Neuronal stem cell (in vitro differentiated cells): ENCODE results near the gene ZNF497.

Experiments
- DNase-seq: peaks from one replicate; pipeline ENCODE4 v3.0.0-alpha.2; 2013; ENCODE audit warnings: low spot score
- H2AFZ ChIP-seq: one replicate; pipeline ENCODE4 v1.6.1; 2013; ENCODE audit warnings: mild to moderate bottlenecking, low read length, inconsistent platforms
- H2AK5ac ChIP-seq: 2 replicates; pipeline ENCODE4 v1.6.1; 2013; ENCODE audit warnings: low read depth, mild to moderate bottlenecking, inconsistent platforms, low read length, moderate library complexity, mixed read lengths
- H2BK120ac ChIP-seq: 2 replicates; pipeline ENCODE4 v1.6.1; 2013; ENCODE audit warnings: low read depth, mild to moderate bottlenecking, inconsistent platforms, low read length, moderate library complexity, mixed read lengths
- H2BK12ac ChIP-seq: one replicate; pipeline ENCODE4 v1.6.1; 2013; ENCODE audit warnings: low read length, inconsistent platforms
- H2BK15ac ChIP-seq: 2 replicates; pipeline ENCODE4 v1.6.1; 2013; ENCODE audit warnings: mild to moderate bottlenecking, low read length, inconsistent platforms, mixed read lengths
- H2BK5ac ChIP-seq: one replicate; pipeline ENCODE4 v1.6.1; 2013; ENCODE audit warnings: inconsistent platforms, mild to moderate bottlenecking, low read length, moderate library complexity
- H3K14ac ChIP-seq: one replicate; pipeline ENCODE4 v1.6.1; 2013; ENCODE audit warnings: low read length, inconsistent platforms
- H3K18ac ChIP-seq: 2 replicates; pipeline ENCODE4 v1.6.1; 2013; ENCODE audit warnings: low read length, inconsistent platforms
- H3K23ac ChIP-seq: 2 replicates; pipeline ENCODE4 v1.6.1; 2013; ENCODE audit warnings: low read depth, mild to moderate bottlenecking, mixed read lengths, low read length, inconsistent platforms; ENCODE audit not compliant: poor library complexity
- H3K27ac ChIP-seq: replicated peaks from 3 replicates; pipeline ENCODE4 v1.5.1; 2013; ENCODE audit warnings: low read length, inconsistent platforms
- H3K27me3 ChIP-seq, 3 experiments: 2 replicates each; pipeline ENCODE4 v1.6.1; 2013; ENCODE audit warnings: low read length in 3 of 3, mild to moderate bottlenecking in 2 of 3, inconsistent platforms in 1 of 3, low read depth in 1 of 3, mixed read lengths in 1 of 3, moderate library complexity in 1 of 3; ENCODE audit not compliant: control insufficient read depth in 3 of 3, insufficient read depth in 3 of 3
- H3K36me3 ChIP-seq, 2 donors: replicated peaks in 1 of 2; 2 replicates each; pipeline ENCODE4 v1.6.1; 2013; ENCODE audit warnings: low read length in 2 of 2; ENCODE audit not compliant: control insufficient read depth in 2 of 2, insufficient read depth in 2 of 2
- H3K4ac ChIP-seq: 2 replicates; pipeline ENCODE4 v1.6.1; 2013; ENCODE audit warnings: inconsistent platforms, mild to moderate bottlenecking, low read length, moderate library complexity
- H3K4me1 ChIP-seq, 2 donors: 1 replicate in 1 of 2; 2 replicates in 1 of 2; pipeline ENCODE4 v1.6.1; 2013; ENCODE audit warnings: low read length in 2 of 2, low read depth in 1 of 2; ENCODE audit not compliant: control insufficient read depth in 2 of 2, insufficient read depth in 1 of 2
- H3K4me2 ChIP-seq: one replicate; pipeline ENCODE4 v1.6.1; 2013; ENCODE audit warnings: mild to moderate bottlenecking, low read length, inconsistent platforms; ENCODE audit not compliant: insufficient read depth, poor library complexity, severe bottlenecking
- H3K4me3 ChIP-seq, 2 donors: 2 replicates each; pipeline ENCODE4 v1.5.1; 2013; ENCODE audit warnings: low read length in 2 of 2, mild to moderate bottlenecking in 2 of 2, inconsistent platforms in 1 of 2, moderate library complexity in 1 of 2
- H3K79me1 ChIP-seq: one replicate; pipeline ENCODE4 v1.6.1; 2013; ENCODE audit warnings: low read depth, mild to moderate bottlenecking, inconsistent platforms, low read length, moderate library complexity
- H3K9ac ChIP-seq: one replicate; pipeline ENCODE4 v1.6.1; 2013; ENCODE audit warnings: mild to moderate bottlenecking, low read depth, low read length, inconsistent platforms; ENCODE audit not compliant: poor library complexity
- H3K9me3 ChIP-seq, 2 donors: replicated peaks in 1 of 2; 2 replicates each; pipeline versions ENCODE3 to v1.6.1; 2013; ENCODE audit warnings: low read length in 2 of 2, mild to moderate bottlenecking in 2 of 2, inconsistent platforms in 1 of 2, low read depth in 1 of 2, mixed read lengths in 1 of 2, moderate library complexity in 1 of 2; ENCODE audit not compliant: control insufficient read depth in 2 of 2, insufficient read depth in 1 of 2
- H4K8ac ChIP-seq: one replicate; pipeline ENCODE4 v1.6.1; 2013; ENCODE audit warnings: low read depth, mild to moderate bottlenecking, inconsistent platforms, low read length, moderate library complexity
- H4K91ac ChIP-seq: one replicate; pipeline ENCODE4 v1.6.1; 2013; ENCODE audit warnings: low read length, low read depth, mild to moderate bottlenecking, inconsistent platforms; ENCODE audit not compliant: poor library complexity
- WGBS, 2 donors: extraction: QIAGEN DNeasy Blood & Tissue Kit; methylation state at CpG; one replicate each; pipeline ENCODE4 v1.1.7; 2013; ENCODE audit warnings: missing lambda C conversion rate in 2 of 2, mixed read lengths in 1 of 2; ENCODE audit not compliant: insufficient read length in 2 of 2, insufficient replicate concordance in 1 of 2; ENCODE audit errors: extremely low coverage in 2 of 2; 5-methylcytosine and 5-hydroxymethylcytosine counted together

The ZNF497 gene

GRCh38 chr19:58336820-58337219 is 25.7 kb downstream of the ZNF497 start:
- Histone ChIP-seq H2AK5ac (no peak overlapping the region), H3K27me3 (no peaks in the 10 kb centered on the region), H3K79me1 (no peaks in the 10 kb centered on the region), H2BK120ac (no peak overlapping the region), H4K8ac (no peak overlapping the region), H3K18ac (no peak overlapping the region), H3K9me3 (peaks cover 3 to 7% of the 10 kb centered on the region in 2 donors), H3K27ac (no peak overlapping the region), H2AFZ (no peak overlapping the region), H3K4me2 (no peak overlapping the region), H2BK5ac (no peak overlapping the region), H2BK12ac (no peak overlapping the region), H3K23ac (no peak overlapping the region), H3K14ac (no peak overlapping the region), H4K91ac (no peak overlapping the region), H3K4me1 (no peaks in the 10 kb centered on the region), H3K4ac (no peak overlapping the region), H3K4me3 (no peak overlapping the region), H3K36me3 (peaks cover 22 to 65% of the 10 kb centered on the region in 2 donors), H3K9ac (peak overlapping the region; percentile 57), H2BK15ac (no peak overlapping the region)
- DNase-seq = no peak
- no CpG with 5 or more reads among the region's 4 CpGs for WGBS, 2 donors

DNA sequence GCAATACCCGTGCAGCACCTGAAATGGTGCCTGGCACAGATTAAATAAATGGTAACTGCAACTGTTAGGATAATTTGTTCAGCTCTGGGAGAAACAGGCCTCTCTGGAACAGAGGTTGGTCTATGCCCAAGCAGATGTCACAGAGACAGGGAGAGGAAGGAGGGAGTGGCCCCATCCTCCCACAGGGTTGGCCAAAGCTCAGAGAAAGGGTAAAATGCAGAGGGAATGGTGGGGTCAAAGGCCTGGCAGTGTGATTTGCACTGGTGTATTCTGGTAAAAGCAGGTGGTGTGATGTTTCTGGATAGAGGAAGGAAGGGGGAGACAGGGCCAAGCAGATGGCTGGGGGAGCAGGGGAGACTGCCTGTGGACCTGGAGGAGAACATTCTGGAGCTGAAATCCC is 26.3 kb downstream of the ZNF497 start:
- Histone ChIP-seq H3K4me2 (no peak overlapping the region), H3K27ac (no peak overlapping the region), H4K8ac (no peak overlapping the region), H2BK120ac (no peak overlapping the region), H3K4ac (no peak overlapping the region), H2BK5ac (no peak overlapping the region), H3K36me3 (peaks cover 22 to 61% of the 10 kb centered on the region in 2 donors), H2BK15ac (no peak overlapping the region), H3K4me3 (no peak overlapping the region), H2BK12ac (no peak overlapping the region), H2AK5ac (no peak overlapping the region), H3K4me1 (no peaks in the 10 kb centered on the region), H3K79me1 (no peaks in the 10 kb centered on the region), H3K23ac (no peak overlapping the region), H3K18ac (no peak overlapping the region), H3K14ac (no peak overlapping the region), H3K27me3 (no peaks in the 10 kb centered on the region), H4K91ac (no peak overlapping the region), H3K9ac (peak overlapping the region; percentile 22), H3K9me3 (peaks cover 3 to 5% of the 10 kb centered on the region in 2 donors), H2AFZ (no peak overlapping the region)
- no CpG with 5 or more reads among the region's 1 CpG for WGBS, 2 donors
- DNase-seq = no peak

DNA sequence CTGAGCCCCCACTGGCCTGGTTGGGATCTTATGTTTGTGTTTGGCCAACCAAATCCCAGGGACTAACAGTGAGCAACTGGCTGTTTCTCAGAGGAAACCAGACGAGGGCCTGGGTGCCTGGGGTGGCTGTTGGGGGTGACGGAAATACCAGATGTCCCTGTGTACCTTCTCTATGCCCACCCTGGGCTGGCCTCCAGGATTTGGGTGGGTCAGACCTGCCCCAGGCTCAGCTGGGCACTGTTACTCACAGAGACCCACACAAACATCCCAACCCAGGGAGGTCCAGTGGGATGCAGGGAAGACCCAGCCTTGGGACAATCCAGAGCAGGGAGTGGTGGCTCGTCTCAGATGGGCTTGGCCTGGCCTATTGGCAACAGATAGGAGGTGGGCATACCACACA is 26.9 kb downstream of the ZNF497 start:
- H3K36me3 ChIP-seq = peaks cover 22 to 55% of the 10 kb centered on the region in 2 donors
- no peaks in the 10 kb centered on the region for H3K79me1 ChIP-seq
- no peak overlapping the region for H4K91ac ChIP-seq
- H3K27me3 ChIP-seq = no peaks in the 10 kb centered on the region
- no peak overlapping the region for H2BK12ac ChIP-seq
- no peak overlapping the region for H3K27ac ChIP-seq
- no peak overlapping the region for H3K23ac ChIP-seq
- no peaks in the 10 kb centered on the region for H3K4me1 ChIP-seq
- H2BK5ac ChIP-seq = no peak overlapping the region
- no peak overlapping the region for H3K18ac ChIP-seq
- H2BK15ac ChIP-seq = no peak overlapping the region
- no peak for DNase-seq
- H3K4me3 ChIP-seq = no peak overlapping the region
- H3K14ac ChIP-seq = no peak overlapping the region
- H2BK120ac ChIP-seq = no peak overlapping the region
- no peak overlapping the region for H3K9ac ChIP-seq
- no peak overlapping the region for H2AFZ ChIP-seq
- H3K9me3 ChIP-seq = peaks cover 3 to 5% of the 10 kb centered on the region in 2 donors
- no CpG with 5 or more reads among the region's 3 CpGs for WGBS, 2 donors
- H4K8ac ChIP-seq = no peak overlapping the region
- no peak overlapping the region for H2AK5ac ChIP-seq
- no peak overlapping the region for H3K4me2 ChIP-seq
- H3K4ac ChIP-seq = no peak overlapping the region

GRCh38 chr19:58334691-58335249 is 27.8 kb downstream of the ZNF497 start:
- WGBS, 2 donors = no CpG with 5 or more reads among the region's 19 CpGs
- Histone ChIP-seq H3K4me2 (no peak overlapping the region), H3K18ac (no peak overlapping the region), H3K9ac (peak overlapping the region; percentile 51), H3K79me1 (no peaks in the 10 kb centered on the region), H2AK5ac (no peak overlapping the region), H3K4me3 (peak overlapping the region in 1 of 2 donors; percentile 6), H4K91ac (no peak overlapping the region), H3K14ac (no peak overlapping the region), H3K27me3 (no peaks in the 10 kb centered on the region), H3K23ac (no peak overlapping the region), H2BK15ac (no peak overlapping the region), H2BK120ac (no peak overlapping the region), H2BK5ac (no peak overlapping the region), H2AFZ (no peak overlapping the region), H2BK12ac (no peak overlapping the region), H3K27ac (no peak overlapping the region), H3K4me1 (no peaks in the 10 kb centered on the region), H4K8ac (no peak overlapping the region), H3K4ac (no peak overlapping the region), H3K36me3 (peaks cover 20 to 50% of the 10 kb centered on the region in 2 donors), H3K9me3 (peaks cover 3 to 5% of the 10 kb centered on the region in 2 donors)
- no peak for DNase-seq
